Heart left ventricle (tissue), 16 donors: ENCODE measurements around the gene CCL8. TPM values are rescaled to one million over a fixed set of nuclear protein-coding genes. Genes with fewer than 3 reads are reported as not detected.

Experiments
- ATAC-seq, 4 donors: fragments of 200-7000 bp; cut with Tn5 transposase; one replicate each; pipeline ENCODE4 v1.9.1; 2020 to 2022; ENCODE audit warnings: moderate library complexity in 4 of 4, mild to moderate bottlenecking in 3 of 4, moderate number of reproducible peaks in 1 of 4
- DNase-seq, 5 donors: peaks; one replicate each; pipeline ENCODE4 v3.0.0-alpha.2; 2020
- H3K27ac ChIP-seq, 12 donors: fragments of 200-600 bp; sonication (generic) in 4 of 12; one replicate each; pipeline versions ENCODE4 v1.5.0 to v1.8.0; 2016 to 2022; ENCODE audit warnings: mild to moderate bottlenecking in 2 of 12
- H3K27me3 ChIP-seq, 9 donors: fragments of 200-600 bp; sonication (generic) in 2 of 9; one replicate each; pipeline versions ENCODE4 v1.5.1 to v1.8.0; 2016 to 2022; ENCODE audit warnings: mild to moderate bottlenecking in 3 of 9
- H3K36me3 ChIP-seq, 9 donors: fragments of 200-600 bp; sonication (generic) in 2 of 9; one replicate each; pipeline versions ENCODE4 v1.5.0 to v1.8.0; 2018 to 2022; ENCODE audit warnings: mild to moderate bottlenecking in 2 of 9
- H3K4me1 ChIP-seq, 12 donors: fragments of 200-600 bp; sonication (generic) in 4 of 12; one replicate each; pipeline versions ENCODE4 v1.5.0 to v1.8.0; 2016 to 2022; ENCODE audit warnings: mild to moderate bottlenecking in 3 of 12
- H3K4me3 ChIP-seq, 12 donors: fragments of 200-600 bp; sonication (generic) in 4 of 12; one replicate each; pipeline versions ENCODE4 v1.5.0 to v1.8.0; 2017 to 2022; ENCODE audit warnings: mild to moderate bottlenecking in 9 of 12, moderate library complexity in 4 of 12
- H3K9me3 ChIP-seq, 12 donors: fragments of 200-600 bp; sonication (generic) in 4 of 12; one replicate each; pipeline versions ENCODE4 v1.5.0 to v1.8.0; 2016 to 2022; ENCODE audit warnings: mild to moderate bottlenecking in 1 of 12
- CTCF ChIP-seq, 12 donors: fragments of 200-600 bp; sonication (generic) in 4 of 12; IDR thresholded peaks; one replicate each; pipeline versions ENCODE4 v1.5.0 to v1.8.0; 2018 to 2022; ENCODE audit warnings: antibody characterized with exemption in 12 of 12, mild to moderate bottlenecking in 5 of 12
- POLR2A ChIP-seq, 2 donors: fragments of 450-650 bp; IDR thresholded peaks; one replicate each; pipeline ENCODE4 v1.6.1; 2017; ENCODE audit warnings: antibody characterized with exemption in 2 of 2, mild to moderate bottlenecking in 2 of 2, moderate library complexity in 2 of 2
- WGBS, 4 donors: extraction: QIAGEN DNeasy Blood & Tissue Kit in 2 of 4; methylation state at CpG; one replicate each; pipeline versions ENCODE4 v1.1.5 to v1.1.7; 2013 to 2018; 5-methylcytosine and 5-hydroxymethylcytosine counted together
- intact Hi-C, 10 donors: fragments of 100-400 bp; cut with DNase I; formaldehyde crosslinking; loops; one replicate each; pipeline versions ENCODE4 v1.11.1 to v1.14.2; 2022
- polyA plus RNA-seq, 2 donors: library from polyadenylated mRNA; stranded (reverse); fragments of 200-250 nt; gene quantifications; one replicate each; pipeline ENCODE4 v1.2.3, GENCODE V29; 2013
- total RNA-seq, 9 donors: library from RNA; depleted of rRNA in 2 of 9; stranded (reverse); fragments of >200 nt in 2 of 9; fragmentation: NEBNext Ultra II Directional in 3 of 9; extraction: Animal tissue kit (Norgen Biotek cat#: 25700) in 3 of 9; gene quantifications; one replicate each; pipeline versions ENCODE4 v1.1.0 to v1.2.4, GENCODE V29; 2016 to 2023
- donor health status: ischemic (EF 13 %, LVEDD 7.1; RV severe dilation, severe dysfunction).
- donor health status: healthy with polysubstance abuse.
- donor health status: DM: no; HTN: yes; CAD: no.
- donor health status: DM: no; HTN: no; CAD: no.
- donor health status: ischemic (EF 25% LVEDD 6.9; RV normal size, moderate dysfunction).
- donor health status: ischemic (EF 25% LVEDD 5.7; RV mildly dilated, moderate dysfunction).
- donor health status: healthy.
- donor health status: DM: yes; HTN: yes; CAD: no.
- donor health status: ischemic (EF 35%, LVEDD 5.7; RV mildly dilated, moderate dysfunction).
- donor health status: nonischemic (EF 11% LVEDD 7.7; RV severe dilation, severe dysfunction).
- donor health status: DM: yes; HTN: yes; CAD: no.
- donor health status: PGD.
- donor health status: ischemic (EF 29% LVEDD 5.4; RV normal size, mild dysfunction).
- donor health status: nonischemic (EF 23%, LVEDD 6.1; RV moderate dilation, normal function).

Gene CCL8
- total and polyA plus RNA-seq, 11 donors = 0.15 to 44.3 (median 2.0) TPM; not detected in 5

- DNase-seq (no peak), ATAC-seq (no peak)
- Histone ChIP-seq H3K4me3 (no peak overlapping the region), H3K4me1 (peaks cover 0 to 54% (median 0%) of the 10 kb centered on the region in 12 donors), H3K27ac (peak overlapping the region in 1 of 12 donors; percentile 47), H3K36me3 (no peaks in the 10 kb centered on the region), H3K9me3 (no peaks in the 10 kb centered on the region), H3K27me3 (peaks cover 0 to 13% (median 3%) of the 10 kb centered on the region in 9 donors)
- 61 to 66% (median 64%) methylated on average over 4 of the region's 4 CpGs for WGBS, 4 donors
- intact Hi-C loops = loop anchor here in 2 of 10 donors (10.0 kb wide), 2 partner anchors 582 to 592 kb away; no protein-coding TSS in a partner anchor
- no peak for TF ChIP-seq CTCF (IDR thresholded peaks at IDR 0.05)
- TF ChIP-seq POLR2A (IDR thresholded peaks at IDR 0.05) = no peak
These were observed 47.4 kb downstream of the CCL8 start for GRCh38 chr17:34366529-34367107.

- peaks cover 0 to 13% (median 0%) of the 10 kb centered on the region in 9 donors for H3K27me3 ChIP-seq
- peaks cover 0 to 54% (median 0%) of the 10 kb centered on the region in 12 donors for H3K4me1 ChIP-seq
These were observed 48.4 kb downstream of the CCL8 start for GRCh38 chr17:34367486-34368195.

GRCh38 chr17:34368196-34368945, 49.1 kb downstream of the CCL8 start:
- H3K27ac ChIP-seq = peak overlapping the region in 1 of 12 donors; percentile 24
- ATAC-seq = peak in 1 of 4 donors; percentile 36
- no peaks in the 10 kb centered on the region for H3K9me3 ChIP-seq
- H3K4me1 ChIP-seq = peaks cover 0 to 54% (median 0%) of the 10 kb centered on the region in 12 donors
- DNase-seq = no peak
- intact Hi-C loops = loop anchor here in 2 of 10 donors (10.0 kb wide), 2 partner anchors 584 to 594 kb away; no protein-coding TSS in a partner anchor
- no peaks in the 10 kb centered on the region for H3K36me3 ChIP-seq
- TF ChIP-seq CTCF (IDR thresholded peaks at IDR 0.05) (no peak), POLR2A (IDR thresholded peaks at IDR 0.05) (no peak)
- WGBS, 4 donors = 68 to 80% (median 71%) methylated on average over 9 of the region's 9 CpGs
- no peak overlapping the region for H3K4me3 ChIP-seq
- peaks cover 0 to 13% (median 0%) of the 10 kb centered on the region in 9 donors for H3K27me3 ChIP-seq

More at GRCh38 chr17:34367486-34368195, 48.4 kb downstream of the CCL8 start:
- no peak for ATAC-seq
- no peak for DNase-seq
- WGBS, 4 donors = 76 to 80% (median 79%) methylated on average over 9 of the region's 9 CpGs
- no peak overlapping the region for H3K27ac ChIP-seq
- no peaks in the 10 kb centered on the region for H3K36me3 ChIP-seq
- H3K9me3 ChIP-seq = no peaks in the 10 kb centered on the region
- intact Hi-C loops = loop anchor here in 2 of 10 donors (10.0 kb wide), 2 partner anchors 583 to 593 kb away; no protein-coding TSS in a partner anchor
- no peak overlapping the region for H3K4me3 ChIP-seq
- TF ChIP-seq CTCF (IDR thresholded peaks at IDR 0.05) = no peak
- TF ChIP-seq POLR2A (IDR thresholded peaks at IDR 0.05) = no peak
